GM19099 (cell line): ENCODE results near the gene KLHL29.

ENCODE experiments used
- POLR2A ChIP-seq: IDR thresholded peaks from 3 replicates; pipeline ENCODE4 v1.6.1; 2011; ENCODE audit warnings: low read depth; ENCODE audit not compliant: insufficient read length; ENCODE audit errors: extremely low read depth

KLHL29 gene

DNA sequence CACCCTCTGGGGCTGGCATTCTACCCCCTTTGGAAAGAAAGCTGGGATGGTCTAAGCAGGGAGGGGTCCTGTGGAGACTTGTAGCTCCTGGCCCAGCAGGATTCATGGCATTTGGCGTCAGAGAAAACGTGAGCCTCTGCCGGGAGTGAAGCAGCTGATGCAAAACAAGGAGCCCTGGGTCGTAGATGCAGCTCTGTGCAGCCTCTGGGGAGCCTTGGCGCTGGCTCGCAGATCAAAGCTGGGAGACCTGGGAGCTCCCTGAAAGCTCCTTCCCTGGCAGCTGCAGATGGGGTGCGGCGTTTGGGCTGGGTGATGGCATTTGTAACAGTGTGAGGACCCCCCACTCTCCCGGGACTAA is 148.3 kb downstream of the KLHL29 start:
- TF ChIP-seq POLR2A, result no peak

DNA sequence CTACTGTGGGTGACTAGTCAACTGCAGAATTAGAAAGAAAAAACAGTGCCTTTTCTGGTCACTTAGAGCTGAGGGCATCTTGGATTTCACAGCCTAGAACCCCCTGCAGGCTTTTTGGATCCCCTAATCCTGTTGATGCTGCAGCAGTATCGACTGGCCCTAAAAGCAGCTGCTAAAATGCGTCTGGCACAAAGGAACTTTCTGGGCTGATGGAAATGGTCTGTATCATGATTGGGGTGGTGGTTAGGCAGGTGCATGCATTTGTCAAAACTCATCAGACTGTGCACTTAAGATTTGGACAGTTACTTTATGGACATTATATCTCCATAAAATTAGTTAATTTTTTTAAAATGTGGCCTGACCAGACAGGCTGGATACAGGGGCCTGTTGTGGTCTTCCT is 149.8 kb downstream of the KLHL29 start:
- TF ChIP-seq POLR2A, result no peak

DNA sequence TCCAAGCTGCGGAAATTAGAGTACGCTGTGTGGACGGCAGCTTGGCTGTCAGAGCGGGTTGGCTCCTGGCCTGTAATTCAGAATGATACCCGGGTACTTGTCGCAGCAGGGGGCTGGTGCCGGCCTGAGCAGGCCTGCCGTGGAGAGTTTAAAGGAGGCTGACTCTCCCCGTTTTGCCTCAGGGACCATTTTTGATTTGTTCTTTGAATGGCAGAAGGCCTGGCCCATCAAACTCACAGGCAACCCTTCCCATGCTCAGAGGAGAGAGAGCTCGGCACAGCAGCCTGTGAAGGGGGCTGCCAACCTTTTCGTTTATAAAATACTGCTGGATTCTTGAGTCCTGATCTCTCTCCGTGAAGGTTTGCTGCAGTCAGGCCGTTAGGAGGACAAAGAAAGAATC is 151.3 kb downstream of the KLHL29 start:
- no peak for TF ChIP-seq POLR2A

DNA sequence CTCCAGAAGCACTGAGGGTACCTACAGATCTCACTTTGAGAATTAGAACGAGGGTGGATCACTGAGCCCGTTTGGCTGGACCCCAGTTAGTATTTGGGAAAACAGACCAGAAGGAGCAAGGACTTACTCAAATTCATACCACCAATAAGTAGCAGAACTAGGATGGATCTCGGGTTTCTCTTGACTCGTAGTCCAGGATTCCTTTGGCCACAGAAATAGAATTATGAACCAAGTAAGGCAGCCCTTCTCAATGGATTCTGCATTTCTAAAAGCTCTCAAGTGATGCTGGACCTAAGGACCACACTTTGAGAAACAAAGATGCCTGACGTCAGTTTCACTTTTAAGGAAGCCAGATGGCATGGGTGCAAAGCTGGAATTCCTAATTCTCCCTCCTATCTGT is 153.0 kb downstream of the KLHL29 start:
- no peak for TF ChIP-seq POLR2A

DNA sequence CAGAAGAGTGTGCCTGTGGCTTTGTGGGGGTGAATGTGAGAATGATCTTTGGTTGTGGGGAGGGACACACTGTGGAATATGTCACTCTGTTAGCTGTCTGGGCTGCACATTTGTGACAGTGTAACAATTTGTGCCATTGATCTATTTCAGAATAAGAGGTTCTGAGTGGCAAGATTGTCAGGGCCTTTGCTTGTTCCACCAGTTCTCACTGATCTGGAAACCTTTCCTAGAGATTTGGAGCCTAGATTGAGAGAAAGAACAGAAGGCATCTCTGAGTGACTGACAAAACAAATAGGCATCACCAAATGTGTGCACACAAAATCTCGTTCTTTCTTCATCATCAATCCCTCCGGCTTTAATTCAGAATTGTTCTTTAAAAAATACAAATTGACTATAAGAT is 153.6 kb downstream of the KLHL29 start:
- TF ChIP-seq POLR2A, result no peak

DNA sequence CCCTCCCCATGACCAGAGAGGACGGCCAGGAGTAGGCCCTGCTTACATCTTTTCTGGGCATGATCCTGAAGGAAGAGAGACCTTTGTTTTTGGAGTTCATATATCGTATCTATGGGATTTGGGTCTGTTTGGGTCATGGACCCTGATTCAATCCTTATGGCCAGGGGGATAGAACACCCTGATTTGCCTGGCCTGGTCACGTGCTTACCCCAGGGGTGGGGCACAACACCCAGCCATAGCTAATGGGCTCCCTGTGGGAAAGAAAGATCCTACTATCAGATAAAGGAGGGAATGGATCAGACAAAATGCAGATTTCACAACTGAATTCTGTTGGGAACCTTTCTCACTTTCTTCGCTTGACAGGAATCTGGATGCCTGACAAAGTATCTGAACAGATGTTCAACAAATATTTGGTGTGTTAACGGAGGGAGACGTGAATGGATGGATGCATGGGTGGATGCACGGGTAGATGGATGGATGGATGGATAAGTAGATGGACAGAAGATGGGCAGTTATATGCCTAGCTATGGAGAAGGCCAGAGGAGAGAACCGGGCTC is 155.9 kb downstream of the KLHL29 start:
- no peak for TF ChIP-seq POLR2A

DNA sequence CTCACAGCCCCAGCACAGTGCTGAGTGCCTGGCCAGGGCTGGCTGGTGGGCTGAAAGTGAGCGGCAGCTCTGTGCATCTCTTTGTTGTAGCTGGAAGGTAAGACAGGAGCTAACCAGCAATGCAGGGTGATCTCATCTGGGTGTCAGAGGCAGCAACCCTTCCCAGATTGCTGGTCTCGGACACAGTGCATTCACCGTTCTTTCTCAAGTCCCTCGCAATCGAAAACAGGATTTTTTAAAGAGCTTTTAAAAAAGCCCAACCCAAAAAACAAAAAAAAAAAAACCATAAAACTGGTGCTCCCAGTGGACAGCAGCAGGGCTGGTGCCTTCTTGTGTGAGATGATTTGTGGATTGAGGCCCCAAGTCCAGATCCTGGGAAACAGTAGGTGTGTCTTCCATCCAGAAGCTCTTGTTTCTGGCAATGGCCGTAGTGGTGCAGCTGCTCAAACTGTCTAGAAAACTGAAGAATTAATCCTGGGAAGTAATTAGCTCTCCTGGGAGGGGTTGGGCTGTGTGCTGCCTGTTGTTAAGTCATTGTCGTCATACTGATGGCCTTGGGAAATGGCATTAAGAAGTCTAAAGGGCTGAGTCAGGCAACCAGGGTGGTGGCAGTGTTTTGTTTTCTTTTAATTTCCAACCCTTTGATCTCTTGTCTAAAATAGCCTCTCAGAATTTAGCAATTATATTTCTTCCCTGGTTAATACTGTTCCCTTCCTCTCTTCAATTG is 156.7 kb downstream of the KLHL29 start:
- no peak for TF ChIP-seq POLR2A

DNA sequence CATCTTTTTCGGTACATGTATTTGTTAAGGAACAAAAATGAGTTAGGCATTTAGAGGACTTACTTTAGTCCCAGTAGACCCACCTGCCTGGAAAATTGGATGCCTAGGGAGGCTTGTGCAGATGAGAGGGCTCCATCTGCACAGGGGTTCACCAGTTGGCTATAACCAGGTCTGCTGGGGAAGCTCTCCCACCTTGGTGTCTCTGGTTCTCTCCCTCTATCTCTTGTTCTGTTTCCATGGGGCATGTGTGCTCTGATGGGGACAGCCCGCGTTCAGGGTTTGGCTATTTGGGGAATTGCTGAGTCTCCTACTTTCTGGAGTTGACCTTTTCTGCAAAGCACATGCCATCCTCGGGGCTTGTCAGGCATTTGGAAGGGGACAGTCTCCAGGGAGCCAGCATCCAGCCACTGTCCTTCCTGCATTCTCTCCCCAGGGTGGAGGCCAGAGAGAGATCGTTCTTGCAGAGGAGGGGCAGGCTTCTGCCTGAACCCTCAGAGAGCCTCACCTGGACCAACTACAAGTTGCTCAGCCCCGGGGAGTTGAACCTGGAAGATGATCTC is 157.3 kb downstream of the KLHL29 start:
- no peak for TF ChIP-seq POLR2A

DNA sequence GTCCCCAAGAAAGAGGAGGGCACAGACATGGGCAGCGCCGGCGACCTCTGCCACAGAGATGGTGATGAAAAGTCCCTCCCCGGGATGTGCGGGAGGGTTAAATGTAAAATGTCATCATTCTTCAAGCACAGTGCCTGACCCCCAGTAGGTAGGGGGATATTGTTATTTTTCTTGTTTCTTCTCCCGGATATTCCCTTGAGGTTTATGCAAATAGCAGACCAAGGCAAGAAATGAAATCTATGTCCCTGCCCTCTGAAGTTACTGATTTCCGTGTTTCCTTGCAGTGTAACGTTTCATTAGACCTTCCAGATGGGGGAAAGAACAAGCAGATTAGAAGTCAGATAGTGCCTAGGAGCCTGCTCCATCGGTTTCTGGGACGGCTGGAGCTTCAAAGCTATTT is 158.3 kb downstream of the KLHL29 start:
- TF ChIP-seq POLR2A, result no peak

DNA sequence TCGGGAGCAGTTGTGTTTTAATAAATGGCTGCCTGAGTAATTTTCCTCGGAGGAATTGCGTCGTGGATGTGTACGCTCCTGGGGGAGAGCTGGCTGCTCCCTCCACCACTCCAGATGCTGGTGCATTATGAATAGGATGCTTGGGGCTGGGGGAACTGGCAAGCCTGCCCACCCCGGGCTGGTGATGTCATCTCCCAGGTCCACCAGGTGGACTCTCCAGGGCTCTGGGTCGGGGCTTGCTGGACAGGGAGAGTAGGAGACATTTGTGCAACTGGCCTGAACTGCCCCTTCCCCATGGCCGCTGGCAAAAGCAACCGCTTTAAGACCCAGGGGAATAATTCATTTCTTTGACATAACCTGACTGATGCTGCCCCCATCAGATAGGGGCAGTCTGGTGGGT is 158.7 kb downstream of the KLHL29 start:
- TF ChIP-seq POLR2A, result no peak

DNA sequence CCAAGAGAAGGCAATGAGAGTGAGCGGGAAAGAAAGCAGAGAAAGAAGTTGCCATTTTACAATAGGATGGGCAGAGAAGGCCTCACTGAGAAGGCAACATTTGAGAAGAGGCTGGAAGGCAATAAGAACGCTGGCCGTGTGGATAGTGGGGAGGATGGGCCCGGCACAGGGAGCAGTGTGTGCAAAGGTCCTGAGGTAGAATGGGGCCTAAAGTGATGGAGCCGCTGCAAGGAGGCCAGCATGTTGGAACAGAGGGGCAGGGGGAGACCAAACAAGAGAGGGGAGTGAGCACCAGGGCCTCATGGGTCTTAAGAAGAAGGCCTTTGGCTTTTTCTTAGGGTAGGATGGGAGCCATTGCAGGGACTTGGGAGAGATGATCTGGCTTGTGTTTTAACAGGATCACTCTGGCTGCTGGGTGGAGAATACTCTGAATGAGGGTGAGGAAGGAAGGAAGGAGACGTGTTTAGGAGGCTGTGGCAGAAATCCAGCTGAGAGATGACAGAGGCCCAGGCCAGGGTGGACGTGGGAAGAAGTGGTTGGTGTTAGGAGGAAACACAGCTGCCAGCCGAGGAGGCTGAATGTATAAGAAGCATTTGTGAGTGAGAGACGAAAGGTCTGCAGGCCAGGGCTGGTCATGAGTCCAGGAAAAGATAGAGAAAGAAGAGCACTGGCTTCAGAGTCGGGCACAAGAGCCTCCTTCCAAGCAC is 159.8 kb downstream of the KLHL29 start:
- TF ChIP-seq POLR2A, result no peak

DNA sequence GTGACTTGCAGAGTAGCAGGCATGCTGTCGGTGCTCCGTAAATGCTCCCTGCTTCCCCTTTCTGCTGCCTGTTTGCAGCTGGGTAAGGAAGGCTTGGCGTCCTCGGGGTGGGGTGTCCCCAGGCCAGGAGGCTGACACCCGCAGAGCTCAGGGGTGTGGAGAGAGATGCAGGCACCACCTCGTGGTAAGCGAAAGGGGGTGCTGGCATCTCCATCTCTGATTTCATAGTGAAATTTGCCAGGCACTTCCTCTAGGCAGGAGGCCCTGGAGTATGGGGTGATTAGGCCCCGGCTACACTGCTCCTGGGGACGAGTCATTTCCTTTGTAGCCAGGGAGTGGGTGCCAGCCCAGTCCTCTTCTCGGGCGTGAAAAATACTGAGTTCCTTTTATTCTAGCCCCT is 160.4 kb downstream of the KLHL29 start:
- TF ChIP-seq POLR2A, result no peak

DNA sequence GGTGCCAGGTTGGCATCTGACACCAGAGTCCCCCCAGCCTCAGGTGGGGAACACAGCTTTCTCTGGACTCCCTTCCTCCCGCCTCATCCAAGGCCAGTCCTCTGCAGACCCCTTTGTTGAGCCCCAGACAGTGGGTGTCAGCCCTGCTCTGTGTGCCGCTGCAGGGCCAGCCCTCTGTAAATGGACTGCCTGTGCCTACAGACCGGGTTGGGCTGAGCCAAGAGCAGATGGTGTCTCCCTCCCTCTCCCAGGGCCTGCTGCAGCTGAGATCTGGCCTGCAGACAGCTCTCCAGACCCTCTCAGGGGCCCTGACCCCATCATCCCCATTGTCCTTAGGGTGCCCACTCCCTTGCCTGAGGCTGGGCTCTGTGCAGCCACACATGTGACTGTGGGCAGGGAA is 160.8 kb downstream of the KLHL29 start:
- TF ChIP-seq POLR2A, result no peak

DNA sequence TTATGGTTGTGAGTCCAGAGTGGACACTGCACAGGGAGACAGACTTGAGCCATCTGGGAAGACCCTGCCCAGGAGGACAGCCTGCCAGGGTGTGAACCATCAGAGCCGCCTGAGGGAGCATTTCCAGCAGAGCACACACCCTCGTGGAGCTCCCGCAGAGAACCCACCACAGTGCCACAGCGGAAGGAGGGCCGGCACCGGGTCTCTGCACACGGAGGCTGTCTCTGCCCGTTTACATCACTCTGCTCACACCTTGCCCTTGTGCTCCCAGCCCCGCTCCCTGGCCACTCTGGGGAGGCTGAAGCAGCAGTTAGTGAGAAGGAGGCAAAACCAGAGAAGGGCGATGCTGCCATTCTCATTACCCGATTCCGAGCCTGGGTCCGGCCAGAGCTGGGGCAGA is 161.9 kb downstream of the KLHL29 start:
- no peak for TF ChIP-seq POLR2A

DNA sequence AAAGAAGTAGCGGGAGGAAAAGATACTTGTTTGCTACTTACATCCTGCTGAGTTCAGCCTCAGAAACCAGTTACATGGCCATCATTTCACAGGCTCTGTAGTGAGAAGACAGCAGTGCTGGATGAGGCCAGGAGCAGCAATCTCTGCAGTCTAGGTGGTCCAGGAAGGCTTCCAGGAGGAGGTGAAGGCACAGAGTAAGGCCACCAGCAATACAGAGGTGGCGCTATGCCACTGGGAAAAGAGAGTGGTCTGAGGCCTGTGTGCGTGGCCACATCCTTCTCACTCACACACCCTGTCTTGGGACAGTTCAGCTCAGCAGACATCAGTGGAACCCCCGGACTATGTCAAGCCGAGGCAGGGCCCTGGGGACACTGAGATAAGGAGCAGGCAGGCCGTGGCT is 162.7 kb downstream of the KLHL29 start:
- TF ChIP-seq POLR2A, result no peak
